Measurements from ENCODE around the gene SREBF1. TPM values are rescaled to one million over a fixed set of nuclear protein-coding genes. Genes with fewer than 3 reads are reported as not detected.
A peak's percentile ranks its signal among the peaks of the same experiment; 100 is the strongest.

SREBF1 gene
- total RNA-seq, 1 experiment from 2014 or later = 230 TPM

DNA sequence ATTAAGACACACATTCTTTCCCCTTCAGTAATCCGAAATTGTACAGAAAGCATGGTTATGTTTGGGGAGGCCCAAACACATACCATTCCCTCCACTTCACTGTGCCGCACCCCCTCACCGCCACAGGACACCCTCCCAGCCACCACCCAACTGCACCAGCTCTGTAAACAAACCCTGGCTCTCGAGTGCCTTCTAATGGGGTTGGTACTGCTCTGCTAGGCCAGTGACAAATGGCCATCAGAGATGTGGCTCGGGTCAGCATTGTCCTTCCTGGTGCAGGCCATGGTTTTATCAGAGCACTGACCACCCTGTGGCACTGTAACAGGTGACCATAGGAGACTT lies 24.0 kb upstream of the SREBF1 start:
- no TSS peak for BruUV-seq (replicated peaks)
- TF ChIP-seq, protein P1, sequence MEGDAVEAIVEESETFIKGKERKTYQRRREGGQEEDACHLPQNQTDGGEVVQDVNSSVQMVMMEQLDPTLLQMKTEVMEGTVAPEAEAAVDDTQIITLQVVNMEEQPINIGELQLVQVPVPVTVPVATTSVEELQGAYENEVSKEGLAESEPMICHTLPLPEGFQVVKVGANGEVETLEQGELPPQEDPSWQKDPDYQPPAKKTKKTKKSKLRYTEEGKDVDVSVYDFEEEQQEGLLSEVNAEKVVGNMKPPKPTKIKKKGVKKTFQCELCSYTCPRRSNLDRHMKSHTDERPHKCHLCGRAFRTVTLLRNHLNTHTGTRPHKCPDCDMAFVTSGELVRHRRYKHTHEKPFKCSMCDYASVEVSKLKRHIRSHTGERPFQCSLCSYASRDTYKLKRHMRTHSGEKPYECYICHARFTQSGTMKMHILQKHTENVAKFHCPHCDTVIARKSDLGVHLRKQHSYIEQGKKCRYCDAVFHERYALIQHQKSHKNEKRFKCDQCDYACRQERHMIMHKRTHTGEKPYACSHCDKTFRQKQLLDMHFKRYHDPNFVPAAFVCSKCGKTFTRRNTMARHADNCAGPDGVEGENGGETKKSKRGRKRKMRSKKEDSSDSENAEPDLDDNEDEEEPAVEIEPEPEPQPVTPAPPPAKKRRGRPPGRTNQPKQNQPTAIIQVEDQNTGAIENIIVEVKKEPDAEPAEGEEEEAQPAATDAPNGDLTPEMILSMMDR (IDR thresholded peaks at IDR 0.05) = no peak
- TF ChIP-seq TCF7L2 (IDR thresholded peaks at IDR 0.05; ENCODE audit: low read depth, low read length) = no peak
- TF ChIP-seq, protein P2, sequence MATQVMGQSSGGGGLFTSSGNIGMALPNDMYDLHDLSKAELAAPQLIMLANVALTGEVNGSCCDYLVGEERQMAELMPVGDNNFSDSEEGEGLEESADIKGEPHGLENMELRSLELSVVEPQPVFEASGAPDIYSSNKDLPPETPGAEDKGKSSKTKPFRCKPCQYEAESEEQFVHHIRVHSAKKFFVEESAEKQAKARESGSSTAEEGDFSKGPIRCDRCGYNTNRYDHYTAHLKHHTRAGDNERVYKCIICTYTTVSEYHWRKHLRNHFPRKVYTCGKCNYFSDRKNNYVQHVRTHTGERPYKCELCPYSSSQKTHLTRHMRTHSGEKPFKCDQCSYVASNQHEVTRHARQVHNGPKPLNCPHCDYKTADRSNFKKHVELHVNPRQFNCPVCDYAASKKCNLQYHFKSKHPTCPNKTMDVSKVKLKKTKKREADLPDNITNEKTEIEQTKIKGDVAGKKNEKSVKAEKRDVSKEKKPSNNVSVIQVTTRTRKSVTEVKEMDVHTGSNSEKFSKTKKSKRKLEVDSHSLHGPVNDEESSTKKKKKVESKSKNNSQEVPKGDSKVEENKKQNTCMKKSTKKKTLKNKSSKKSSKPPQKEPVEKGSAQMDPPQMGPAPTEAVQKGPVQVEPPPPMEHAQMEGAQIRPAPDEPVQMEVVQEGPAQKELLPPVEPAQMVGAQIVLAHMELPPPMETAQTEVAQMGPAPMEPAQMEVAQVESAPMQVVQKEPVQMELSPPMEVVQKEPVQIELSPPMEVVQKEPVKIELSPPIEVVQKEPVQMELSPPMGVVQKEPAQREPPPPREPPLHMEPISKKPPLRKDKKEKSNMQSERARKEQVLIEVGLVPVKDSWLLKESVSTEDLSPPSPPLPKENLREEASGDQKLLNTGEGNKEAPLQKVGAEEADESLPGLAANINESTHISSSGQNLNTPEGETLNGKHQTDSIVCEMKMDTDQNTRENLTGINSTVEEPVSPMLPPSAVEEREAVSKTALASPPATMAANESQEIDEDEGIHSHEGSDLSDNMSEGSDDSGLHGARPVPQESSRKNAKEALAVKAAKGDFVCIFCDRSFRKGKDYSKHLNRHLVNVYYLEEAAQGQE (IDR thresholded peaks at IDR 0.05; ENCODE audit: insufficient read depth in 1 of 2, low read depth in 2 of 2, low read length in 1 of 2) = no peak
- no peak for TF ChIP-seq SIN3A (IDR thresholded peaks at IDR 0.05; ENCODE audit: borderline replicate concordance, insufficient read depth, low read depth, low read length)
- no peak for TF ChIP-seq POLR2AphosphoS5 (IDR thresholded peaks at IDR 0.05; ENCODE audit: low read depth, low read length)
- in situ Hi-C loops (cut with HindIII; ENCODE audit: low pct_unique_long_range_greater_than_20kb, low sequenced_read_pairs) = no loop called here
- no peak overlapping the region for H3K27ac ChIP-seq (ENCODE audit: low read length)
- intact Hi-C loops (cut with micrococcal nuclease; ENCODE audit: unreplicated experiment) = no loop called here
- POLR2A ChIA-PET = interaction anchor here (0.7 kb wide), 1 partner anchor 19 kb away, joined by 3 read pairs; no protein-coding TSS in a partner anchor
- CTCF ChIA-PET = interaction anchor here (0.5 kb wide), 1 partner anchor 241 kb away, joined by 4 read pairs; no protein-coding TSS in a partner anchor
- no peaks in the 10 kb centered on the region for H3K9me3 ChIP-seq (ENCODE audit: control insufficient read depth, insufficient read depth, low read depth, low read length)
- H3K4me1 ChIP-seq (ENCODE audit: control insufficient read depth, insufficient read depth, low read length) = no peaks in the 10 kb centered on the region
- no peaks in the 10 kb centered on the region for H3K36me3 ChIP-seq (ENCODE audit: control insufficient read depth, insufficient read depth, low read length)
- H3K4me3 ChIP-seq (ENCODE audit: low read depth in 2 of 2, low read length in 2 of 2) = no peak overlapping the region
- ATAC-seq = peak; percentile 32; the same call in 1 of the 2 replicates
- no peaks in the 10 kb centered on the region for H3K27me3 ChIP-seq (ENCODE audit: control insufficient read depth, insufficient read depth, low read length)
- no peak for DNase-seq (ENCODE audit: low read depth, low spot score)

DNA sequence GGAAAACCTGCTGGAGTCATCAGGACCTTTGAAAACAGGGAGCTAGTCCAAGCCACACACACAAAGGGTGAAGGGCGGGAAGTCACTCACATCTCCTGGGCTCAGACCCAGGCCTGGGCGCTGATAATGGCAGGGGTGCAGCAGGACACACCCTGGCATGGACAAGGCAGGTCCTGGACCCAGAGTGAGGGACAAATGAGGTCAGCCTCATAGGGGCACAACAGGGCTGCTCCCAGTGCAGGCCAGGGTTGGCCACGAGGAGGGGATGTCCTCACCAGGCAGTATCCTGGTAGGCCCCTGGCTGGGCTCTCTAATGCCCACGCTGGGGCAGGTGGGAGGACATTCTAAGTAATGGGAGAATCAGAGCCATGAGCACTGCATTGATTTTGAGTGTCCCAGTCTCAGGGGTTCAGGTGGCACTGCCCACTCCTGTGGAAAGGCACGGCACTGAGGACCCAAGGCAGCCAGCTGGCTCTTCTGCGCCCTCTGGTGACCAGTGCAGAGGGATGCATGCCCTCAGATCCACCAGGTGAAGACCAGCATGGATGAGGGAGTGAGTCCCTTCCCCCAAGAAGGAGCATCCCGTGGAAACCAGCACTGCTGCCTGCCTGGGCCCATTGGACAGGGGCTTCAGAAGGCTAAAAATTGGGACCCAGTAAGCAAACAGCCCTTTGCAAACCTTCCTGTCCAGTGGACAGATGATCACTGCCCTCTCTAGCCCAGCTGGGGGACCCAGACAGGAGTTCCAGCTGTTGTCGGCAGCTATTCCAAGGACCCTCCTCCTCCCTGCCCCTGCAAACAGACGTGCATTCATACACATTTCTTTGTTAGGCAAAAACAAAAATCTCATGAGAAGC lies 23.4 kb upstream of the SREBF1 start:
- ATAC-seq (peak; percentile 94), DNase-seq (ENCODE audit: low read depth, low spot score) (no peak)
- ChIA-PET CTCF (interaction anchor here (0.5 kb wide), 1 partner anchor 241 kb away, joined by 4 read pairs; no protein-coding TSS in a partner anchor), POLR2A (interaction anchor here (0.7 kb wide), 1 partner anchor 18 kb away, joined by 3 read pairs; no protein-coding TSS in a partner anchor)
- no peaks in the 10 kb centered on the region for H3K36me3 ChIP-seq (ENCODE audit: control insufficient read depth, insufficient read depth, low read length)
- H3K27ac ChIP-seq (ENCODE audit: low read length) = peak overlapping the region; percentile 34; the same call in 1 of the 2 replicates
- H3K4me1 ChIP-seq (ENCODE audit: control insufficient read depth, insufficient read depth, low read length) = no peaks in the 10 kb centered on the region
- no peak overlapping the region for H3K4me3 ChIP-seq (ENCODE audit: low read depth in 2 of 2, low read length in 2 of 2)
- no peaks in the 10 kb centered on the region for H3K27me3 ChIP-seq (ENCODE audit: control insufficient read depth, insufficient read depth, low read length)
- no peaks in the 10 kb centered on the region for H3K9me3 ChIP-seq (ENCODE audit: control insufficient read depth, insufficient read depth, low read depth, low read length)
- in situ Hi-C loops (cut with HindIII; ENCODE audit: low pct_unique_long_range_greater_than_20kb, low sequenced_read_pairs) = no loop called here
- intact Hi-C loops (cut with micrococcal nuclease; ENCODE audit: unreplicated experiment) = loop anchor here (5.0 kb wide), 1 partner anchor 48 kb away; no protein-coding TSS in a partner anchor
- no peak for TF ChIP-seq TCF7L2 (IDR thresholded peaks at IDR 0.05; ENCODE audit: low read depth, low read length)
- TF ChIP-seq, protein P1 (IDR thresholded peaks at IDR 0.05) = peak; percentile 94
- no peak for TF ChIP-seq POLR2AphosphoS5 (IDR thresholded peaks at IDR 0.05; ENCODE audit: low read depth, low read length)
- TF ChIP-seq SIN3A (IDR thresholded peaks at IDR 0.05; ENCODE audit: borderline replicate concordance, insufficient read depth, low read depth, low read length) = no peak
- TSS peak; percentile 26 for BruUV-seq (replicated peaks)
